Chondrocyte (in vitro differentiated cells): ENCODE data around the gene CEMIP. TPM values are rescaled to one million over a fixed set of nuclear protein-coding genes. Genes with fewer than 3 reads are reported as not detected.

Experiments
- DNase-seq: peaks from one replicate; pipeline ENCODE4 v3.0.0; 2021; ENCODE audit warnings: mixed read lengths, low spot score
- H3K27ac Mint-ChIP-seq: one replicate; pipeline ENCODE4 v1.8.0; 2021; ENCODE audit warnings: mild to moderate bottlenecking, moderate library complexity, mixed read lengths; ENCODE audit not compliant: unreplicated experiment
- H3K27me3 Mint-ChIP-seq: 2 replicates; pipeline ENCODE4 v1.8.0; 2021; ENCODE audit warnings: low read depth, mixed read lengths
- H3K36me3 Mint-ChIP-seq: 2 replicates; pipeline ENCODE4 v1.8.0; 2021; ENCODE audit warnings: low read depth, mixed read lengths
- H3K4me1 Mint-ChIP-seq: 2 replicates; pipeline ENCODE4 v1.8.0; 2021; ENCODE audit warnings: low read depth, mild to moderate bottlenecking, mixed read lengths
- H3K4me3 Mint-ChIP-seq: one replicate; pipeline ENCODE4 v1.8.0; 2021; ENCODE audit warnings: mild to moderate bottlenecking, moderate library complexity, mixed read lengths; ENCODE audit not compliant: unreplicated experiment
- H3K9me3 Mint-ChIP-seq: 2 replicates; pipeline ENCODE4 v1.8.0; 2021; ENCODE audit warnings: low read depth, mixed read lengths
- total RNA-seq: library from RNA; stranded (reverse); gene quantifications from 3 replicates; pipeline ENCODE4 v1.2.1, GENCODE V29; 2021
- TF ChIP-seq, protein P1 (sequence below): fragments of 200-600 bp; sonication (generic); IDR thresholded peaks from 2 replicates; pipeline ENCODE4 v1.5.0; 2021; ENCODE audit warnings: antibody characterized with exemption, mild to moderate bottlenecking, moderate library complexity

The CEMIP gene
- total RNA-seq, 1 donor from 2014 or later: 146 TPM

DNA sequence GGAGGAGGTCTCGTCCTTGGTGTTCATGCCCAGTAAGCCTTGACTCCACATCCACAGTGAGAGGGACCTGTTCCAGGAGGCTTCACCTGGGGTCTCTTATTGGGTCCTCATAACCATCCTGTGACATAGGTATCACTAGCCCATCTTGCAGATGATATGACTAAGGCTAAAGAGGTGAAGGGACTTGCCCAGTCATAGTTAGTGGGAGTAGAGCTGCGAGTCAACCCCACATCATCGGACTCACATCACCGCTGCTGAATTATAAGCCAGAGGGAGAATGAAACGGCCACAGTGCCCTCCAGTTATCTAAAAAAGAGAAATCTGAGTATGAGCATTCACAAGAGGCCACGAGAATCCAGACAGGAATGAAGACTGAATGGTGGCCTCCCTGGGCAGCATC lies 144.5 kb downstream of the CEMIP start:
- H3K27ac Mint-ChIP-seq: no peak overlapping the region
- peaks cover 11% of the 10 kb centered on the region for H3K4me1 Mint-ChIP-seq
- no peaks in the 10 kb centered on the region for H3K9me3 Mint-ChIP-seq
- peak; percentile 8 for DNase-seq
- H3K27me3 Mint-ChIP-seq: no peaks in the 10 kb centered on the region
- peaks cover 45% of the 10 kb centered on the region for H3K36me3 Mint-ChIP-seq
- TF ChIP-seq, protein P1, sequence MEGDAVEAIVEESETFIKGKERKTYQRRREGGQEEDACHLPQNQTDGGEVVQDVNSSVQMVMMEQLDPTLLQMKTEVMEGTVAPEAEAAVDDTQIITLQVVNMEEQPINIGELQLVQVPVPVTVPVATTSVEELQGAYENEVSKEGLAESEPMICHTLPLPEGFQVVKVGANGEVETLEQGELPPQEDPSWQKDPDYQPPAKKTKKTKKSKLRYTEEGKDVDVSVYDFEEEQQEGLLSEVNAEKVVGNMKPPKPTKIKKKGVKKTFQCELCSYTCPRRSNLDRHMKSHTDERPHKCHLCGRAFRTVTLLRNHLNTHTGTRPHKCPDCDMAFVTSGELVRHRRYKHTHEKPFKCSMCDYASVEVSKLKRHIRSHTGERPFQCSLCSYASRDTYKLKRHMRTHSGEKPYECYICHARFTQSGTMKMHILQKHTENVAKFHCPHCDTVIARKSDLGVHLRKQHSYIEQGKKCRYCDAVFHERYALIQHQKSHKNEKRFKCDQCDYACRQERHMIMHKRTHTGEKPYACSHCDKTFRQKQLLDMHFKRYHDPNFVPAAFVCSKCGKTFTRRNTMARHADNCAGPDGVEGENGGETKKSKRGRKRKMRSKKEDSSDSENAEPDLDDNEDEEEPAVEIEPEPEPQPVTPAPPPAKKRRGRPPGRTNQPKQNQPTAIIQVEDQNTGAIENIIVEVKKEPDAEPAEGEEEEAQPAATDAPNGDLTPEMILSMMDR: no peak
- no peak overlapping the region for H3K4me3 Mint-ChIP-seq

DNA sequence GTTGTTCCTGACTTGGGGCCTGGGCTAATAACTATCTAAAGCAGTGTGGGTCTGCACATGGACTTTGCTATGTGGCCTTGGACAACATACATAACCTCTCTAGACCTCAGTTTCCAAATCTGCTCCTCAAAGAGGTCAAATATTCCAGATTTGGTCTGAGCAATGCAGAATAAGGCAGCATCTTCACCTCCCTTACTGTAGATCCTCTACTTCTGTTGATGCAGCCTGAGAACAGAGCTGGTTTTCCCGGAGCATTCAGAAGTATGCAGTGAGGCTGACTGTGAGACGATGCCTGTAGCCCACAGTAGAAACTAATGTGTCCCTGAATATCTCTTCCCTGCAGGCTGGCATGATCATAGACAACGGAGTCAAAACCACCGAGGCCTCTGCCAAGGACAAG lies 145.1 kb downstream of the CEMIP start:
- TF ChIP-seq, protein P1: no peak
- Mint-ChIP-seq H3K36me3 (peaks cover 50% of the 10 kb centered on the region), H3K9me3 (no peaks in the 10 kb centered on the region), H3K27ac (no peak overlapping the region), H3K4me3 (no peak overlapping the region), H3K4me1 (peaks cover 11% of the 10 kb centered on the region), H3K27me3 (no peaks in the 10 kb centered on the region)
- peak; percentile 29 for DNase-seq

GRCh38 chr15:80925597-80926059 lies 146.5 kb downstream of the CEMIP start:
- Mint-ChIP-seq H3K4me3 (no peak overlapping the region), H3K36me3 (peaks cover 57% of the 10 kb centered on the region), H3K9me3 (no peaks in the 10 kb centered on the region), H3K4me1 (peaks cover 11% of the 10 kb centered on the region), H3K27ac (peak overlapping the region; percentile 57), H3K27me3 (no peaks in the 10 kb centered on the region)
- TF ChIP-seq, protein P1: no peak
- DNase-seq: peak; percentile 95

DNA sequence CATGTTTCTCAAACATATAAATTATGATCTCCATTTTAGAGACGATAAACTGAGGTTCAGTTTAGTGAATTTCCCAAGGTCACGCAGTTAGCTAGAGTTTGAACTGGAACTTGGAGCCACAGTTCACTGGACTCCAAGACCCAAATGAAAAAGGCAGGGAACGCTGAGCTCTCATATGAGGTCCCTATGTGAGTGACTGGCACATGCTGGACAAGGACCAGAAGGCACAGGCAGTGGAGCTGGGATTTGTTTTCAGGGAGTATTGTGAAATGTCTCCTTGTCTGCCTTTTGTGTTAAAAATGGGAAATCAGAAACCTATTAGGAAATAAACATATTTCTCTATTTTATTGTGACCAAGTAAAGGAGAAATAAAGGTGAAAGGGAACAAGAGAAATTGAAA lies 147.0 kb downstream of the CEMIP start:
- TF ChIP-seq, protein P1: no peak
- peaks cover 12% of the 10 kb centered on the region for H3K4me1 Mint-ChIP-seq
- no peak for DNase-seq
- no peaks in the 10 kb centered on the region for H3K9me3 Mint-ChIP-seq
- H3K36me3 Mint-ChIP-seq: peaks cover 58% of the 10 kb centered on the region
- H3K27me3 Mint-ChIP-seq: no peaks in the 10 kb centered on the region
- no peak overlapping the region for H3K4me3 Mint-ChIP-seq
- peak overlapping the region; percentile 45 for H3K27ac Mint-ChIP-seq

DNA sequence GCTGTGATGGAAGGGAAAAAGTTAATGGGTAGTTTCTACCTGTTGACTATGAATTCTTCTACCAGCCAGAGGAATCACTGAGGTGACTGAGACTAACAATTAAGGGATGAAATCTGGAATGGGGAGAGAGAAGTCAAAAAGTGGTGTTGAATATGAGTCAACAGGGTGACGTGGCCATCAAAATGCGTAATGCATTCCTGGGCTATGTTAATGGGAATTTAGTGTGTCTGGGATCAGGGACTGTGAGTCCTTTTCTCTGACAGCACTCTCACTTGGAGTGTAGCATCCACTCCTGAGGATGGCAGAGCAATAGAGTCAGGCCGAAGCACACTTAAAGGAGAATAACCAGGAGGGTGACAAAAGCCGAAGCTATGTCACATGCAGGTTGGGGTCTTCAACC lies 150.1 kb downstream of the CEMIP start:
- no peaks in the 10 kb centered on the region for H3K27me3 Mint-ChIP-seq
- DNase-seq: no peak
- H3K4me1 Mint-ChIP-seq: peaks cover 21% of the 10 kb centered on the region
- no peak overlapping the region for H3K27ac Mint-ChIP-seq
- TF ChIP-seq, protein P1: no peak
- peaks cover 44% of the 10 kb centered on the region for H3K36me3 Mint-ChIP-seq
- no peaks in the 10 kb centered on the region for H3K9me3 Mint-ChIP-seq
- no peak overlapping the region for H3K4me3 Mint-ChIP-seq
